ENCODE measurements around the gene RSF1. TPM values are rescaled to one million over a fixed set of nuclear protein-coding genes. Genes with fewer than 3 reads are reported as not detected.

RSF1 gene
- total and polyA plus RNA-seq, 4 donors, result 5.2 to 33.1 (median 13.4) TPM

- H3K27ac ChIP-seq (ENCODE audit: low read depth in 1 of 2, low read length in 2 of 2), result no peak overlapping the region
- H3K4me3 ChIP-seq (ENCODE audit: low read depth in 1 of 3, low read length in 3 of 3), result no peak overlapping the region
- H3K36me3 ChIP-seq (ENCODE audit: control insufficient read depth in 4 of 4, insufficient read depth in 3 of 4, low read depth in 1 of 4, low read length in 3 of 4), result no peaks in the 10 kb centered on the region
- H3K27me3 ChIP-seq (ENCODE audit: control insufficient read depth in 4 of 4, insufficient read depth in 4 of 4, low read length in 3 of 4), result no peaks in the 10 kb centered on the region
- no peaks in the 10 kb centered on the region for H3K9me3 ChIP-seq (ENCODE audit: control insufficient read depth in 4 of 4, low read length in 3 of 4)
- peaks cover 0 to 3% (median 0%) of the 10 kb centered on the region in 4 donors for H3K4me1 ChIP-seq (ENCODE audit: control insufficient read depth in 4 of 4, insufficient read depth in 4 of 4, low read length in 3 of 4)
- TF ChIP-seq EGR1 (IDR thresholded peaks at IDR 0.05; ENCODE audit: low read depth in 2 of 2) (no peak), RAD21 (IDR thresholded peaks at IDR 0.05) (no peak), YY1 (IDR thresholded peaks at IDR 0.05) (no peak), SP1 (IDR thresholded peaks at IDR 0.05) (no peak), HNF4A (conservative IDR thresholded peaks at IDR 0.05) (no peak), GABPA (IDR thresholded peaks at IDR 0.05 in 1 of 2, conservative IDR thresholded peaks at IDR 0.05 in 1 of 2) (no peak), NR2F2 (IDR thresholded peaks at IDR 0.05) (no peak), CTCF (IDR thresholded peaks at IDR 0.05; ENCODE audit: low read depth, low read length, missing input control) (no peak), HNF4G (IDR thresholded peaks at IDR 0.05) (no peak)
- no peak overlapping the region for H3K9ac ChIP-seq (ENCODE audit: low read depth in 1 of 2, low read length in 2 of 2)
- no peak for DNase-seq (ENCODE audit: low spot score)
Measured at GRCh38 chr11:77770629-77771028, 49.9 kb downstream of the RSF1 start.

- H3K4me1 ChIP-seq (ENCODE audit: control insufficient read depth in 4 of 4, insufficient read depth in 4 of 4, low read length in 3 of 4), result peaks cover 0 to under 1% (median 0%) of the 10 kb centered on the region in 4 donors
- H3K27ac ChIP-seq (ENCODE audit: low read depth in 1 of 2, low read length in 2 of 2), result no peak overlapping the region
- no peak overlapping the region for H3K4me3 ChIP-seq (ENCODE audit: low read depth in 1 of 3, low read length in 3 of 3)
- H3K9ac ChIP-seq (ENCODE audit: low read depth in 1 of 2, low read length in 2 of 2), result no peak overlapping the region
- DNase-seq (ENCODE audit: low spot score), result no peak
- H3K27me3 ChIP-seq (ENCODE audit: control insufficient read depth in 4 of 4, insufficient read depth in 4 of 4, low read length in 3 of 4), result no peaks in the 10 kb centered on the region
- H3K36me3 ChIP-seq (ENCODE audit: control insufficient read depth in 4 of 4, insufficient read depth in 3 of 4, low read depth in 1 of 4, low read length in 3 of 4), result peaks cover 3 to 15% (median 9%) of the 10 kb centered on the region in 4 donors
- H3K9me3 ChIP-seq (ENCODE audit: control insufficient read depth in 4 of 4, low read length in 3 of 4), result no peaks in the 10 kb centered on the region
- TF ChIP-seq ZBTB33 (IDR thresholded peaks at IDR 0.05) (no peak), FOXA2 (IDR thresholded peaks at IDR 0.05) (no peak)
Measured at GRCh38 chr11:77762426-77762825, 58.1 kb downstream of the RSF1 start.

- Histone ChIP-seq H3K4me1 (ENCODE audit: control insufficient read depth in 4 of 4, insufficient read depth in 4 of 4, low read length in 3 of 4) (no peaks in the 10 kb centered on the region), H3K9me3 (ENCODE audit: control insufficient read depth in 4 of 4, low read length in 3 of 4) (no peaks in the 10 kb centered on the region), H3K9ac (ENCODE audit: low read depth in 1 of 2, low read length in 2 of 2) (no peak overlapping the region), H3K27ac (ENCODE audit: low read depth in 1 of 2, low read length in 2 of 2) (no peak overlapping the region), H3K36me3 (ENCODE audit: control insufficient read depth in 4 of 4, insufficient read depth in 3 of 4, low read depth in 1 of 4, low read length in 3 of 4) (peaks cover 3 to 15% (median 9%) of the 10 kb centered on the region in 4 donors), H3K4me3 (ENCODE audit: low read depth in 1 of 3, low read length in 3 of 3) (no peak overlapping the region), H3K27me3 (ENCODE audit: control insufficient read depth in 4 of 4, insufficient read depth in 4 of 4, low read length in 3 of 4) (no peaks in the 10 kb centered on the region)
- TF ChIP-seq FOXA1 (IDR thresholded peaks at IDR 0.05) (no peak), RXRA (IDR thresholded peaks at IDR 0.05) (no peak), RAD21 (IDR thresholded peaks at IDR 0.05) (no peak), YY1 (IDR thresholded peaks at IDR 0.05) (no peak), HNF4A (conservative IDR thresholded peaks at IDR 0.05) (no peak), CTCF (IDR thresholded peaks at IDR 0.05; ENCODE audit: low read depth, low read length, missing input control) (no peak), ATF3 (IDR thresholded peaks at IDR 0.05) (no peak), REST (IDR thresholded peaks at IDR 0.05) (no peak)
- WGBS, result 94% methylated on average over 3 of the region's 3 CpGs
- DNase-seq (ENCODE audit: low spot score), result no peak
Measured at GRCh38 chr11:77761491-77761890, 59.0 kb downstream of the RSF1 start.
